Kidney glomerular epithelial cell (primary cell): ENCODE results near the gene DTNB.

ENCODE experiments used
- DNase-seq: peaks from one replicate; lab custom pipeline; 2025; lab: John Stamatoyannopoulos, UW

The DTNB gene

GRCh38 chr2:25454824-25455611, 218.4 kb downstream of the DTNB start:
- DNase-seq = no peak

- DNase-seq = no peak
Measured at GRCh38 chr2:25453199-25453905, 220.0 kb downstream of the DTNB start.

GRCh38 chr2:25448808-25449207, 224.6 kb downstream of the DTNB start:
- no peak for DNase-seq

GRCh38 chr2:25447018-25447417, 226.4 kb downstream of the DTNB start:
- no peak for DNase-seq

DNA sequence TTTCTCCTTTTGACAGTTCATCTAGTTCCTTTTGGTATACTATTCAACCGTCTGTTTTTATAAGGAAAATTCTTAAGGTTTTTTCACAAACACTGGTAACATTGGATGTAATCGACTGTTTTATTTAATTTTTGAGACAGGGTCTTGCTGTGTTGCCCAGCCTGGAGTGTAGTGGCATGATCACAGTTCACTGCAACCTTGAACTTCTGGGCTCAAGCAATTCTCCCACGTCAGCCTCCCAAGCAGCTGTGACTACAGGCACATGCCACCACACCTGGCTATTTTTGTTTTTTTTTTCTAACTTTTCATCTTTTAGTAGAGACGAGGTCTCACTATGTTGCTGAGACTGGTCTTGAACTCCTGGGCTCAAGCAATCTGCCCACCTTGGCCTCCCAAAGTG, 227.3 kb downstream of the DTNB start:
- DNase-seq = no peak

GRCh38 chr2:25445464-25445863, 227.9 kb downstream of the DTNB start:
- no peak for DNase-seq

- no peak for DNase-seq
Measured at GRCh38 chr2:25444608-25445270, 228.6 kb downstream of the DTNB start.

DNA sequence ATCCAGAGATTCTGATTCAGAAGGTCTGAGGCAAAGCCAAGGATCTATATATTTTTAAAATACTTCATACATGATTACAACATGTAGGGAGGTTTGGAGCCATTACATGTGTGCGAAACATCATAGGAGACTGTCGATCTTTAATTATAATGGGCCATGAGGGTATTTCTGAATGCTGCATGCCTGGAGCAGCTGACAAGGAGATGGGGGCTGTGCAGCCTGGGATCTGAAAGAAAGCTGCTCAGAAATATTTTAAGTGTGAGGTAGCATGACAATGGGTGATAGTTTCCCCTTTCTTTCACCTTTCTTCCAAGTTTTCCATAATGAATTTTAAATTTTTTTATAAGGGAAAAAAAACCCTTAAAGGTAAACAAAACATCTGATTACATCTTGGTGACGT, 229.6 kb downstream of the DTNB start:
- DNase-seq = no peak

- DNase-seq = no peak
Measured at GRCh38 chr2:25441353-25441752, 232.0 kb downstream of the DTNB start.

DNA sequence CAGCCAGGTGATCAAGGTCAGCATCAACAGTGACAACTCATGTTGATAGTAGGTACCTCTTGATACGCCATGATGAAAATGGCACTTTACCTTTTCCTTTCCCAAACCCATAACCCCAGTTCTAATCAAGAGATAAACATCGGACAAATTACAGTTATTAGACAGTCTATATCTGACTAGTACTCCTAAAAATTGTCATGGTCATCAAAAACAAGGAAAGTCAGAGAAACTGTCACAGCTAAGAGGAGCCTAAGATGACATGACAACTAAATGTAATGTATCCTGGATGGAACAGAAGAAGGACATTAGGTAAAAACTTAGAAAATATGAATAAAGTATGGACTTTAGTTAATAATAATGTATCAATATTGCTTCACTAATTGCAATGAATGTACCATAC, 234.6 kb downstream of the DTNB start:
- no peak for DNase-seq

- DNase-seq = no peak
Measured at GRCh38 chr2:25437881-25438662, 235.3 kb downstream of the DTNB start.

GRCh38 chr2:25435421-25435820, 238.0 kb downstream of the DTNB start:
- no peak for DNase-seq

- DNase-seq = no peak
Measured at GRCh38 chr2:25431604-25432003, 241.8 kb downstream of the DTNB start.

DNA sequence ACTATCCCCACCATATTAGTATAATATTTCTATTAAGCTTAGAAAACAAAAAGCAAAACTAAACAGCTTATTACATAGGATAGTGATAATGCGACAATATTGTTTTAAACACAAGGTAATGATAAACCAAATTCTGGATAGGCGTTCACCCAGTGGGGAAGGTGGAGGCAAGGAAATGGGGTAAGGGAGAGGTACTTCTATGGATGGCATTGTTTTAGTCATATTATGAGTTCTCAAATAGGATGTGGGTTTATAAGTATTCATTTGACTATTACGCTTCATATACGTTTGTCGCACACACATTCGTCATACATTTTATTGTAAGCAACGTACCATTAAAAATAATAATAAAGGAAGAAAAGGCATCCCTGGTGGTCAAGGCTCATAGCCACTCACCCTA, 242.8 kb downstream of the DTNB start:
- no peak for DNase-seq

- no peak for DNase-seq
Measured at GRCh38 chr2:25426326-25426725, 247.1 kb downstream of the DTNB start.

DNA sequence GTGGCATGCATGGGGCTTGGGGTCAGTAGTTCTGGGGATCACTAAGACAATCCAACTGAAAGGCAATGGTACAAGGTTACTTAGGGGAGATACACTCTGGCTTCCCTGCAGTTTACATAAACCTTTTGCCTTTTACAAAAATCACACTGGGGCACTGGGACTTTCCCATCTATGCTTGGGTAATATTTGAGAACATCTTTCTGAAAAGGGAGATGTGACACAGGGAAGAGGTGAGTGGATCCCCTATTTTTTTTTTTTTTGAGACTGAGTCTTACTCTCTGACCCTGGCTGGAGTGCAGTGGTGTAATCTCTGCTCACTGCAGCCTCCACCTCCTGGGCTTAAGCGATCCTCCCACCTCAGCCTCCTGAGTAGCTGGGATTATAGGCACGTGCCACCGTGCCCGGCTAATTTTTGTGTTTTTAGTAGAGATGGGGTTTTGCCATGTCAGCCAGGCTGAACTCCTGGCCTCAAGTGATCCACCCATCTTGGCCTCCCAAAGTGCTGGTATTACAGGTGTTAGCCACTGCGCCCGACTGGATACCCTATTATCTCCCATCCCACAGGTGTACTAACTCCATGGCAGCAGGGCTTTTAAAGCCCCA, 248.8 kb downstream of the DTNB start:
- no peak for DNase-seq

DNA sequence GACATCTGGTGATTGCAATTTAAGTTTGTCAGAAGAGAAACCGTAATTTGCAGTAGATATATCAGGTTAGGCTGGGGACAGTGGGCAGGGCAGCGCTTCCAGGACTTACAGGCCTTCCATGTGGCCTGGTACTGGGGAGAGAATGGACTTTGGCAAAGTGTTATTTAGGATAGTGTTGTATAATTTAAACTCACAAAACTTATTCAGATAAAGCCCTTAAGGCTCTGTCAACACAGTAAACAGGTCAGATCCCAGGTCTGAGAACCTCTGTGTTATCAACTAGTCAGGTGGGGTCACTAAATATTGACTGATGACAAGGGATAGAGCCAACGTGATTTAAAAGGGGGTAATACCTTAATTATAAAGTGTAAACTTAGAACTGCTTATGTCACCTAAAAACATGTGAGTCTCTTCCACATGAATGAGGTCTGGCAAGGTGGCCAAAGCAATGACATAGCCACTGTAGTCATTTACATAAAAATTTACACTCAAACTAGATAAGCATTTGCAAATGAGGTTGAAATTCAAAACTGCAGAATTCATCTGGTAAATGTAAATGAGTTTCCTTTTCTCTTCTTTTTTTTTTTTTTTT, 251.5 kb downstream of the DTNB start:
- no peak for DNase-seq

GRCh38 chr2:25421289-25421688, 252.1 kb downstream of the DTNB start:
- no peak for DNase-seq

GRCh38 chr2:25420820-25421237, 252.5 kb downstream of the DTNB start:
- DNase-seq = no peak

GRCh38 chr2:25419678-25420242, 253.6 kb downstream of the DTNB start:
- DNase-seq = no peak
